HEK293T (cell line): ENCODE results near the gene PRR5.
A peak's percentile ranks its signal among the peaks of the same experiment; 100 is the strongest.
"Not testable (repeated sequence)": the region's sequence is repeated elsewhere in the genome, so short reads cannot be mapped to it uniquely, and the experiment has no call there.

Experiments
- CTCF ChIA-PET: fragments of 350-600 bp; formaldehyde crosslinking; extraction: SDS; loops from one replicate; lab custom pipeline; 2021; ENCODE audit warnings: antibody characterized with exemption, inconsistent platforms; lab: Yijun Ruan, JAX
- POLR2A ChIA-PET: fragments of 350-600 bp; formaldehyde crosslinking; extraction: SDS; loops from one replicate; lab custom pipeline; 2020; ENCODE audit warnings: antibody characterized with exemption, inconsistent platforms; lab: Yijun Ruan, JAX
- DNase-seq: peaks from one replicate; pipeline ENCODE4 v3.0.0; 2012; ENCODE audit warnings: mixed read lengths; ENCODE audit errors: extremely low spot score
- ARNT ChIP-seq: fragments of 450-650 bp; IDR thresholded peaks from 2 replicates; pipeline ENCODE4 v1.6.1; 2017; ENCODE audit warnings: mild to moderate bottlenecking
- BHLHE40 ChIP-seq: fragments of 450-650 bp; IDR thresholded peaks from 2 replicates; pipeline ENCODE4 v1.6.1; 2016; ENCODE audit warnings: mild to moderate bottlenecking, moderate library complexity, borderline replicate concordance
- CTBP1 ChIP-seq: fragments of 450-650 bp; IDR thresholded peaks from 2 replicates; pipeline ENCODE4 v1.6.1; 2016; ENCODE audit warnings: borderline replicate concordance
- ELF4 ChIP-seq: fragments of 450-650 bp; IDR thresholded peaks from 2 replicates; pipeline ENCODE4 v1.6.1; 2017; ENCODE audit warnings: antibody characterized with exemption
- FOXA1 ChIP-seq: fragments of 450-650 bp; IDR thresholded peaks from 2 replicates; pipeline ENCODE4 v1.6.1; 2016; ENCODE audit warnings: mild to moderate bottlenecking
- FOXK2 ChIP-seq: fragments of 450-650 bp; IDR thresholded peaks from 2 replicates; pipeline ENCODE4 v1.6.1; 2016; ENCODE audit warnings: mild to moderate bottlenecking
- FOXM1 ChIP-seq: fragments of 450-650 bp; IDR thresholded peaks from 2 replicates; pipeline ENCODE4 v1.6.1; 2017; ENCODE audit warnings: mild to moderate bottlenecking, borderline replicate concordance
- HDGF ChIP-seq: fragments of 450-650 bp; IDR thresholded peaks from 2 replicates; pipeline ENCODE4 v1.6.1; 2017; ENCODE audit warnings: antibody characterized with exemption, borderline replicate concordance
- L3MBTL2 ChIP-seq: fragments of 450-650 bp; conservative IDR thresholded peaks from 2 replicates; pipeline ENCODE4 v1.6.1; 2016; ENCODE audit warnings: mild to moderate bottlenecking
- LEF1 ChIP-seq: fragments of 450-650 bp; IDR thresholded peaks from 2 replicates; pipeline ENCODE4 v1.6.1; 2017; ENCODE audit warnings: mild to moderate bottlenecking, borderline replicate concordance
- NFRKB ChIP-seq: fragments of 450-650 bp; IDR thresholded peaks from 2 replicates; pipeline ENCODE4 v1.6.1; 2016; ENCODE audit warnings: mild to moderate bottlenecking, moderate library complexity
- SP1 ChIP-seq: fragments of 450-650 bp; IDR thresholded peaks from 2 replicates; pipeline ENCODE4 v1.6.1; 2017
- SUZ12 ChIP-seq: fragments of 450-650 bp; IDR thresholded peaks from 2 replicates; pipeline ENCODE4 v1.6.1; 2016; ENCODE audit warnings: mild to moderate bottlenecking
- TARDBP ChIP-seq: fragments of 450-650 bp; IDR thresholded peaks from 2 replicates; pipeline ENCODE4 v1.6.1; 2016
- ZNF384 ChIP-seq: fragments of 450-650 bp; IDR thresholded peaks from 2 replicates; pipeline ENCODE4 v1.6.1; 2016
- TF ChIP-seq, protein P1 (sequence below): fragments of 450-650 bp; IDR thresholded peaks from 2 replicates; pipeline ENCODE4 v1.6.1; 2016

Gene PRR5

DNA sequence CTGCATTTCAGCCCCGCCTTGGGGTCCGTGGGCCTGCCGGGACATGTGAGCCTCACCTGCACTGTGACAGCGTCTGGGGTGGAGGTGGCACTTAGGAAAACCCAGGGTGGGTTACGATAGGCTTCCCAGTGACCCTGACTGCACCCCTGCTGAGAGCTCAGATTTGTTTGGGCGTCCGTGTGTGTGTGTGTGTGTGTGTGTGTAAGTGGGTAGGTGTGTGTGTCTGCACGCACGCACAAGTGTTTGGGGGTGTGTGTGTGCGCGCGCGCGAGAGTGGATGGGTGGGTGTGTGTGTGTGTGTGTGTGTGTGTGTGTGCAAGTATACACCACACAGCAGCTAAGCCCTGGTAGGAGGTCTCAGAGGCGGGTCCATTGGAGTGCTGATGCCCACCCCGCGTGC lies 38.3 kb downstream of the PRR5 start:
- no peak for TF ChIP-seq FOXA1
- no peak for TF ChIP-seq ZNF384
- no peak for TF ChIP-seq LEF1
- no peak for TF ChIP-seq BHLHE40
- TF ChIP-seq CTBP1: no peak
- TF ChIP-seq L3MBTL2: no peak
- TF ChIP-seq TARDBP: no peak
- TF ChIP-seq, protein P1, sequence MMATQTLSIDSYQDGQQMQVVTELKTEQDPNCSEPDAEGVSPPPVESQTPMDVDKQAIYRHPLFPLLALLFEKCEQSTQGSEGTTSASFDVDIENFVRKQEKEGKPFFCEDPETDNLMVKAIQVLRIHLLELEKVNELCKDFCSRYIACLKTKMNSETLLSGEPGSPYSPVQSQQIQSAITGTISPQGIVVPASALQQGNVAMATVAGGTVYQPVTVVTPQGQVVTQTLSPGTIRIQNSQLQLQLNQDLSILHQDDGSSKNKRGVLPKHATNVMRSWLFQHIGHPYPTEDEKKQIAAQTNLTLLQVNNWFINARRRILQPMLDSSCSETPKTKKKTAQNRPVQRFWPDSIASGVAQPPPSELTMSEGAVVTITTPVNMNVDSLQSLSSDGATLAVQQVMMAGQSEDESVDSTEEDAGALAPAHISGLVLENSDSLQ: no peak
- TF ChIP-seq ARNT: no peak
- TF ChIP-seq SUZ12: no peak
- ChIA-PET POLR2A (interaction anchor here (0.7 kb wide), 1 partner anchor 12 kb away, joined by 3 read pairs; the partner anchor contains the start of gene ARHGAP8), CTCF (no interaction called here)
- no peak for DNase-seq

DNA sequence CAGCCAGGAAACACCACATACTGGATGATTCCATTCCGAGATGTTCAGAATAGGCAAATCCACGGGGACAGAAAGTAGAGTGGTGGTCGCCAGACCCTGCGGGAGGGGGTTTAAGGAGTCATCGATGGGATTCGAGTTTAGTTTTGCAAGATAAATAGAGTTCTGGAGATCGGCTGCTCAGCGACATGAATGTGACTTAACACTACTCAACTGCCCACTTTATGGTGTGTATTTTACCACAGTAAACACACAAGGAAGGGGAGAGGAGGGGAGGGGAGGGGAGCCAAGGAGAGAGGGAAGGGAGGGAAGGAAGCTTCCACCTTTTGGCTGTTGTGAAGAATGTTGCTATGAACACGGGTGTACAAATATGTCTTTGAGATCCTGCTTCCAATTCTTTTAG lies 39.9 kb downstream of the PRR5 start:
- TF ChIP-seq, protein P1: no peak
- TF ChIP-seq TARDBP (no peak), FOXK2 (no peak), FOXM1 (no peak), CTBP1 (no peak), FOXA1 (no peak), ZNF384 (peak; percentile 63; the same call in 1 of the 2 replicates), HDGF (no peak)
- POLR2A ChIA-PET: no interaction called here
- CTCF ChIA-PET: no interaction called here

GRCh38 chr22:44743247-44743646 lies 41.2 kb downstream of the PRR5 start:
- CTCF ChIA-PET: interaction anchor here (1.0 kb wide), 1 partner anchor 8 kb away, joined by 3 read pairs; no protein-coding TSS in a partner anchor
- POLR2A ChIA-PET: no interaction called here
- no peak for DNase-seq

More for the DNA sequence above, 39.9 kb downstream of the PRR5 start:
- no peak for DNase-seq

DNA sequence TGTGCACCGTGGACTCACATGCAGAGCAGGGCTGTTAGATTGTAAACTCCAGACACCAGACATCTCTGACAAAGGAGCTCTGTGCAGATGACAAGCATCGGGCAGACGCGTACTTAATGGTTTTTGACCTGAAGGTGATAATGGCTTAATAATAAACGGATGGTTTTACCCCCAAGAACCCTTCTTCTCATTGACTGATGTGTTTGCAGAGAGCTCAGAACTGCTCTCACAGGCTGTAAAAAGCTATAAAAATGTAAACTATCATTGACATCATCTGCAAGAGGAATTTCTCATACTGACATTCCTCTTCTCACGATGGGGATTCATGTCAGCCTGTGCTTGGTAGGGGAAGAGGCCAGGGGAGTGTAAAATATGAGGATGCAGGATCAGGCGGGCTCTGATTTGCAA lies 41.8 kb downstream of the PRR5 start:
- CTCF ChIA-PET: interaction anchor here (0.6 to 1.0 kb wide), 2 partner anchors 9 to 61 kb away, joined by 3 read pairs; no protein-coding TSS in a partner anchor
- POLR2A ChIA-PET: no interaction called here
- TF ChIP-seq LEF1 (no peak), NFRKB (no peak), HDGF (no peak), SUZ12 (no peak), FOXK2 (no peak), SP1 (no peak), ELF4 (no peak), CTBP1 (no peak), ZNF384 (no peak), ARNT (no peak), L3MBTL2 (no peak), TARDBP (no peak), FOXA1 (no peak), BHLHE40 (no peak)
- TF ChIP-seq, protein P1: no peak

More at GRCh38 chr22:44743247-44743646, 41.2 kb downstream of the PRR5 start:
- TF ChIP-seq FOXK2 (no peak), ELF4 (no peak), SP1 (no peak), FOXA1 (no peak)

DNA sequence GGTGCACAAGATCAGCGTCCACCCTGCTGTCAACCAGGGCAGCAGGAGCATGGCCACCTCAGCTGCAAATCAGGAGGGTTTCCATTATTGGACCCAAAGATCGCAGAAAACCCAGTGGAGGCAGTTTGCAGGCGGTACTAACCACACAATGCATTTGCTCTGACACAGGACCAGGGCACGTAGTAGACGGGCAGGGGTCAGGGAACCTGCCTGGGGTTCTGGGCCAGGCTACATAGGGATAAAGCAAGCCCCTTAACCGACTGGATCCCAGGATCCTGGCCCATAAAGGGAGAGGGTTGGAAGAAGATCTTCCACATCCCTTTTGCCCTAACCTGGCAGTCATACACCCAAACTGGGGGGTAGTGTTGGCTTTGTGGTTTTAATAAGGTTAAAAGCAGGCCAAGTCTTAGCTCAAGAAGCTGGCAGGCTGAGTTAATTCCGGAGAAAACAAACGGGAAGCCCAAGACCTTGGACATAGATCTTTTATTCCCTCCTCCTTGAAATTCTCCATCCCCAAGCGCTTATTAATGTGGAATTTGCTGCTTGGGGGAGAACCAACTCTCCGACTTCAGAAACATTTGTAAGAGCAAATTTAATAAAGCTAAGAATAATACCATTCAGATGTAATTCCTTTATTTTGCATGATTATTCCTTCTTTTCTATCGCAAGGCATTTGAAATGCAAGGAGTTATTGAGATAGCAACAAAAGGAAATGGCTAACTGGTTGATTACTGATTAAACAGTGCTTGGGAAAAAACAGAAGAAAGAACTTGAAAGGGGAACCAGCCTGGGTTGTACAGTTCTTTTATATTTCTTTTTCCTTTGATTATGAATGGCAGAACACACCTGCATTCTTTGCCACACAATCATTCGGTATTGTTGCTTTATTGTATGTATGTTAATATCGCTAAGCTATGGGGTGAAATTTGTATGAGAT lies 44.1 kb downstream of the PRR5 start:
- no peak for TF ChIP-seq FOXM1
- no peak for TF ChIP-seq ARNT
- no peak for TF ChIP-seq L3MBTL2
- no peak for TF ChIP-seq HDGF
- no peak for TF ChIP-seq TARDBP
- TF ChIP-seq BHLHE40: no peak
- TF ChIP-seq LEF1: no peak
- TF ChIP-seq ELF4: no peak
- no peak for TF ChIP-seq CTBP1
- CTCF ChIA-PET: no interaction called here
- no peak for DNase-seq
- POLR2A ChIA-PET: no interaction called here

More for the DNA sequence above, 41.8 kb downstream of the PRR5 start:
- DNase-seq: no peak

DNA sequence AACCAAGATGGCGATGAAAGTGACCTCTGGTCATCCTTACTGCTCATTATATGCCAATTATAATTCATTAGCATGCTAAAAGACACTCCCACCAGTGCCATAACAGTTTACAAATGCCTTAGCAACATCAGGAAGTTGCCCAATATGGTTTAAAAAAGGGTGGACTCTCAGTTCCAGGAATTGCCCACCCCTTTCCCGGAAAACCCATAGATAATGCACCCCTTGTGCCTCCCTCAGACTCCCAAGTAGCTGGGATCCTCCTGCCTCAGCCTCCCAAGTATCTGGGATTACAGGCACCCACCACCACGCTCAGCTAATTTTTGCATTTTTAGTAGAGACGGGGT lies 45.8 kb downstream of the PRR5 start:
- POLR2A ChIA-PET, DNase-seq, CTCF ChIA-PET: not testable (repeated sequence)

DNA sequence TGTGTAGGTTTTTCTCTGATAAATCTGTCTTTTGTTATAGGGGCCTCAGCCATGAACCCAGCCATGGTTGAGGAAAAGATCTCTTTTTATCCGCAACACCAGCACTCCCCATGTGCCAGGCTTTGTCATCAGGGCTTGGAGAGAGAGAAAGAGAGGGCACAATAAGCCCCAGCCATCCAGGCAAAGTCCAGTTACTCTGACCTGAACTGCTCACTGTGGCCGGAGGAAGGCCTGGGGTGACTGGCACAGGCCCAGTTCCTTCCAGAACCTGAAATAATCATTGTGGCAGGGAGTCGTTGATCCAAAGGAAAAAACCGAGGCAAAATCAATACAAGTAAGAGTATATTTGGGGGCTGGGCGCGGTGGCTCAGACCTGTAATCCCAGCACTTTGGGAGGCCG lies 46.5 kb downstream of the PRR5 start:
- TF ChIP-seq BHLHE40 (no peak), FOXM1 (no peak), HDGF (no peak), SUZ12 (no peak), ZNF384 (no peak), FOXA1 (no peak), TARDBP (no peak), ARNT (no peak), LEF1 (no peak), ELF4 (no peak), SP1 (no peak), FOXK2 (no peak), CTBP1 (no peak)
- TF ChIP-seq, protein P1: no peak
- CTCF ChIA-PET: no interaction called here
- DNase-seq: no peak
- POLR2A ChIA-PET: no interaction called here
